Thyroid gland (tissue), 4 donors: ENCODE data around the gene MAPKAPK2.

Experiments used
- CTCF ChIP-seq, 6 experiments: fragments of 200-600 bp in 3 of 6; fragments of 450-650 bp in 3 of 6; sonication (generic) in 3 of 6; IDR thresholded peaks; one replicate each; pipeline ENCODE4 v1.5.1; 2016 to 2019; ENCODE audit warnings: antibody characterized with exemption in 6 of 6, mild to moderate bottlenecking in 2 of 6, inconsistent platforms in 1 of 6, moderate library complexity in 1 of 6
- POLR2A ChIP-seq, 2 donors: fragments of 450-650 bp; IDR thresholded peaks; one replicate each; pipeline ENCODE4 v1.6.1; 2017; ENCODE audit warnings: antibody characterized with exemption in 2 of 2, mild to moderate bottlenecking in 2 of 2, moderate library complexity in 1 of 2

GRCh38 chr1:206690516-206690915 lies 5.8 kb downstream of the MAPKAPK2 start:
- TF ChIP-seq POLR2A (IDR thresholded peaks at IDR 0.05) (no peak), CTCF (IDR thresholded peaks at IDR 0.05) (no peak)
